CD14-positive monocyte (primary cell): Measurements from ENCODE around the gene POLD2. TPM values are rescaled to one million over a fixed set of nuclear protein-coding genes. Genes with fewer than 3 reads are reported as not detected.

ENCODE experiments used
- DNase-seq, 3 donors: peaks; one replicate each; pipeline ENCODE4 v3.0.0-alpha.2; 2011 to 2022
- H2AFZ ChIP-seq: 2 replicates; pipeline ENCODE4 v1.6.0; 2012; ENCODE audit warnings: mild to moderate bottlenecking, low read depth, low read length, inconsistent platforms; ENCODE audit not compliant: insufficient read depth, poor library complexity, severe bottlenecking
- H3K27ac ChIP-seq, 2 donors: 1 replicate in 1 of 2; 2 replicates in 1 of 2; pipeline ENCODE4 v1.5.1; 2012 to 2013; ENCODE audit warnings: low read length in 2 of 2, control low read depth in 1 of 2, inconsistent platforms in 1 of 2, low read depth in 1 of 2, mild to moderate bottlenecking in 1 of 2
- H3K27me3 ChIP-seq, 2 donors: one replicate each; pipeline versions ENCODE4 v1.6.0 to v1.6.1; 2011 to 2013; ENCODE audit warnings: low read length in 2 of 2; ENCODE audit not compliant: control insufficient read depth in 2 of 2, insufficient read depth in 2 of 2
- H3K36me3 ChIP-seq, 2 donors: replicated peaks in 1 of 2; 1 replicate in 1 of 2; 2 replicates in 1 of 2; pipeline versions ENCODE4 v1.5.1 to v1.6.1; 2012 to 2013; ENCODE audit warnings: low read length in 2 of 2, control low read depth in 1 of 2, inconsistent platforms in 1 of 2, mild to moderate bottlenecking in 1 of 2; ENCODE audit not compliant: insufficient read depth in 2 of 2, control insufficient read depth in 1 of 2
- H3K4me1 ChIP-seq, 2 donors: 1 replicate in 1 of 2; 2 replicates in 1 of 2; pipeline versions ENCODE4 v1.5.1 to v1.6.1; 2012 to 2013; ENCODE audit warnings: low read length in 2 of 2, control low read depth in 1 of 2, inconsistent platforms in 1 of 2, mild to moderate bottlenecking in 1 of 2, moderate library complexity in 1 of 2; ENCODE audit not compliant: insufficient read depth in 2 of 2, control insufficient read depth in 1 of 2
- H3K4me2 ChIP-seq: replicated peaks from 2 replicates; pipeline ENCODE3; 2012; ENCODE audit warnings: low read length, moderate library complexity, mild to moderate bottlenecking; ENCODE audit not compliant: poor library complexity, severe bottlenecking; ENCODE audit errors: extremely low read depth
- H3K4me3 ChIP-seq, 3 experiments: fragments of 200-600 bp in 1 of 3; sonication (generic) in 1 of 3; replicated peaks in 1 of 3; 1 replicate in 2 of 3; 2 replicates in 1 of 3; pipeline ENCODE4 v1.5.1; 2011 to 2013; ENCODE audit warnings: low read length in 3 of 3, mild to moderate bottlenecking in 3 of 3, control low read depth in 2 of 3, low read depth in 2 of 3, inconsistent platforms in 1 of 3, moderate library complexity in 1 of 3
- H3K79me2 ChIP-seq: 2 replicates; pipeline ENCODE4 v1.6.0; 2012; ENCODE audit warnings: mild to moderate bottlenecking, control low read depth, inconsistent platforms, low read length, moderate library complexity; ENCODE audit not compliant: insufficient read depth
- H3K9ac ChIP-seq: 2 replicates; pipeline ENCODE4 v1.6.0; 2017; ENCODE audit warnings: low read length, mild to moderate bottlenecking; ENCODE audit not compliant: insufficient read depth, poor library complexity, severe bottlenecking
- H3K9me3 ChIP-seq, 2 donors: replicated peaks in 1 of 2; 1 replicate in 1 of 2; 2 replicates in 1 of 2; pipeline versions ENCODE4 v1.5.1 to v1.6.1; 2012 to 2013; ENCODE audit warnings: low read length in 2 of 2, control low read depth in 1 of 2; ENCODE audit not compliant: control insufficient read depth in 1 of 2, insufficient read depth in 1 of 2
- H4K20me1 ChIP-seq: 2 replicates; pipeline ENCODE4 v1.6.0; 2012; ENCODE audit warnings: mild to moderate bottlenecking, low read length, control low read depth, moderate library complexity; ENCODE audit not compliant: insufficient read depth
- H3K27ac Mint-ChIP-seq, 7 donors: one replicate each; pipeline ENCODE4 v1.8.0; 2020; ENCODE audit warnings: mild to moderate bottlenecking in 7 of 7, mixed read lengths in 7 of 7, moderate library complexity in 6 of 7, inconsistent platforms in 2 of 7
- H3K27me3 Mint-ChIP-seq, 3 donors: one replicate each; pipeline ENCODE4 v1.8.0; 2021 to 2022; ENCODE audit warnings: low read depth in 3 of 3, mild to moderate bottlenecking in 3 of 3, mixed read lengths in 3 of 3, moderate library complexity in 3 of 3, inconsistent platforms in 1 of 3
- H3K36me3 Mint-ChIP-seq, 2 donors: one replicate each; pipeline ENCODE4 v1.8.0; 2020; ENCODE audit warnings: mixed read lengths in 2 of 2, inconsistent platforms in 1 of 2, mild to moderate bottlenecking in 1 of 2
- H3K4me1 Mint-ChIP-seq: one replicate; pipeline ENCODE4 v1.8.0; 2020; ENCODE audit warnings: mild to moderate bottlenecking, mixed read lengths
- H3K4me3 Mint-ChIP-seq, 2 donors: one replicate each; pipeline ENCODE4 v1.8.0; 2020; ENCODE audit warnings: mild to moderate bottlenecking in 2 of 2, mixed read lengths in 2 of 2, moderate library complexity in 1 of 2
- H3K9me3 Mint-ChIP-seq, 7 donors: one replicate each; pipeline ENCODE4 v1.8.0; 2020 to 2022; ENCODE audit warnings: mixed read lengths in 7 of 7, mild to moderate bottlenecking in 6 of 7, moderate library complexity in 6 of 7, inconsistent platforms in 2 of 7
- CTCF ChIP-seq: fragments of 200-600 bp; IDR thresholded peaks from one replicate; pipeline ENCODE4 v1.8.0; 2022; ENCODE audit warnings: antibody characterized with exemption, mild to moderate bottlenecking
- WGBS: methylation state at CpG from one replicate; pipeline ENCODE4 v1.1.5; 2013; ENCODE audit warnings: missing lambda C conversion rate; ENCODE audit not compliant: insufficient coverage; 5-methylcytosine and 5-hydroxymethylcytosine counted together
- intact Hi-C, 2 donors: fragments of 100-400 bp; cut with micrococcal nuclease; formaldehyde crosslinking; loops; one replicate each; pipeline versions ENCODE4 v1.15.0 to v1.15.1; 2023
- polyA plus RNA-seq, 3 donors: library from polyadenylated mRNA; depleted of rRNA in 1 of 3; unstranded in 2 of 3; stranded (reverse) in 1 of 3; fragments of 300-500 nt in 2 of 3; fragments of >200 nt in 1 of 3; fragmentation: Illumina TruSeq in 2 of 3; gene quantifications; 1 replicate in 2 of 3; 2 replicates in 1 of 3; pipeline ENCODE4 v1.2.3, GENCODE V29; 2012 to 2021

The POLD2 gene
- polyA plus RNA-seq, 3 donors, result 24.1 to 27.1 (median 25.7) TPM

DNA sequence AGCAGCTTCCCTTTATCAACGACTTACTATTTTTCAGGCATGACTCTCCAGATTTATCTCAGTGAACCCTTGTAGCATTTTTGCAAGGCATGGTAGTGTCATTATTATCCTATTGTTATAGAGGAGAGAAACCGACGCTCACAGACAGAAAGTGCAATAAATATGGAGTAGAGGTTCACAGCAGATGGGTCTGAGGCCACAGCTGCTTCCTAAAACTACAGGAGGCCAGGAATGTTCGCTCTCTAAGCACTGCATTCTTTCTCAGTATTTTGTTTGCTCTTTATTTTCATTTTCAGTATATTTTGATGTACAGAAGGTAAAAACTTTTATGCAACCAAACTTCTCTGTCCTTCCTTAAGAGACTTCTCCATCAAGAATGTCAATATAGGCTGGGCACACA, 23.7 kb downstream of the POLD2 start:
- no peak for DNase-seq
- no peak overlapping the region for H2AFZ ChIP-seq
- peaks cover 0 to 3% of the 10 kb centered on the region in 2 donors for H3K4me1 ChIP-seq
- no CpG with 5 or more reads among the region's 4 CpGs for WGBS
- H3K9me3 ChIP-seq, result no peaks in the 10 kb centered on the region
- no peak overlapping the region for H3K4me2 ChIP-seq
- H3K79me2 ChIP-seq, result no peaks in the 10 kb centered on the region
- no peak overlapping the region for H3K9ac ChIP-seq
- H3K4me3 ChIP-seq, result no peak overlapping the region
- no peak for TF ChIP-seq CTCF
- peaks cover 8 to 21% of the 10 kb centered on the region in 2 donors for H3K27me3 ChIP-seq
- no peak overlapping the region for H3K27ac Mint-ChIP-seq
- no peaks in the 10 kb centered on the region for H4K20me1 ChIP-seq
- peaks cover 7% of the 10 kb centered on the region for H3K4me1 Mint-ChIP-seq
- no peak overlapping the region for H3K4me3 Mint-ChIP-seq
- intact Hi-C loops, result no loop called here
- no peaks in the 10 kb centered on the region for H3K36me3 Mint-ChIP-seq
- peaks cover 24 to 30% (median 25%) of the 10 kb centered on the region in 3 donors for H3K27me3 Mint-ChIP-seq
- no peak overlapping the region for H3K27ac ChIP-seq
- no peaks in the 10 kb centered on the region for H3K36me3 ChIP-seq
- H3K9me3 Mint-ChIP-seq, result peaks cover 0 to 6% (median 0%) of the 10 kb centered on the region in 7 donors

- intact Hi-C loops, result no loop called here
- Mint-ChIP-seq H3K36me3 (no peaks in the 10 kb centered on the region), H3K4me3 (no peak overlapping the region), H3K9me3 (peaks cover 0 to 2% (median 0%) of the 10 kb centered on the region in 7 donors), H3K4me1 (peaks cover 11% of the 10 kb centered on the region), H3K27ac (no peak overlapping the region), H3K27me3 (peaks cover 15 to 18% (median 16%) of the 10 kb centered on the region in 3 donors)
- peaks cover 3 to 12% of the 10 kb centered on the region in 2 donors for H3K27me3 ChIP-seq
- H4K20me1 ChIP-seq, result no peaks in the 10 kb centered on the region
- DNase-seq, result no peak
- 89% methylated on average over 4 of the region's 6 CpGs for WGBS
- H3K9ac ChIP-seq, result peak overlapping the region; percentile 8
- no peak overlapping the region for H3K4me3 ChIP-seq
- H3K4me1 ChIP-seq, result no peaks in the 10 kb centered on the region
- TF ChIP-seq CTCF, result no peak
- H3K27ac ChIP-seq, result no peak overlapping the region
- H3K36me3 ChIP-seq, result no peaks in the 10 kb centered on the region
- no peak overlapping the region for H2AFZ ChIP-seq
- no peak overlapping the region for H3K4me2 ChIP-seq
- H3K9me3 ChIP-seq, result no peaks in the 10 kb centered on the region
- no peaks in the 10 kb centered on the region for H3K79me2 ChIP-seq
These were observed 25.0 kb downstream of the POLD2 start for GRCh38 chr7:44098092-44099068.
